Measurements from ENCODE around the gene ME1. TPM values are rescaled to one million over a fixed set of nuclear protein-coding genes. Genes with fewer than 3 reads are reported as not detected.

The ME1 gene
- total and polyA plus RNA-seq, 9 of the 15 experiments (the other 6 are each of a cell fraction or from before 2014, with no cell fraction given): 3.2 to 10.4 (median 5.5) TPM

- 0 out of 2 replicates have a peak, but pooled peaks have one; percentile 16 for TF ChIP-seq MBD2 (IDR thresholded peaks at IDR 0.05; ENCODE audit: borderline replicate concordance, low read depth)
- no peak for TF ChIP-seq MIER1 (IDR thresholded peaks at IDR 0.05; ENCODE audit: low read depth)
- peak; percentile 98 for TF ChIP-seq ZNF316 (IDR thresholded peaks at IDR 0.05)
- TF ChIP-seq ATF7 (IDR thresholded peaks at IDR 0.05): peak; percentile 57
- TF ChIP-seq CREBBP (IDR thresholded peaks at IDR 0.05; ENCODE audit: low read depth, low read length): no peak
- no peak for TF ChIP-seq SP1 (CRISPR knock-in tag; IDR thresholded peaks at IDR 0.05)
- TF ChIP-seq NEUROD1 (IDR thresholded peaks at IDR 0.05; ENCODE audit: borderline replicate concordance, low read depth, low read length, partially characterized antibody): peak; percentile 66
- peak; percentile 44 for TF ChIP-seq FOSL1 (tag; conservative IDR thresholded peaks at IDR 0.05)
- no peak for TF ChIP-seq ZNF134 (CRISPR knock-in tag; conservative IDR thresholded peaks at IDR 0.05)
- TF ChIP-seq MNT (conservative IDR thresholded peaks at IDR 0.05): peak; percentile 16 to 72; a peak in 3 of 4 replicates
- no peak for TF ChIP-seq ATF4 (CRISPR knock-in tag; IDR thresholded peaks at IDR 0.05)
- TF ChIP-seq FOXM1 (IDR thresholded peaks at IDR 0.05; ENCODE audit: low read depth): no peak
- no peak for TF ChIP-seq FOXM1 (CRISPR knock-in tag; IDR thresholded peaks at IDR 0.05; ENCODE audit: low read depth)
- TF ChIP-seq DIDO1 (tag; IDR thresholded peaks at IDR 0.05; ENCODE audit: low read depth): no peak
- peak; percentile 96 for TF ChIP-seq BACH1 (tag; IDR thresholded peaks at IDR 0.05)
- TF ChIP-seq RCOR1 (IDR thresholded peaks at IDR 0.05; ENCODE audit: borderline replicate concordance in 1 of 2, low read depth in 2 of 2, low read length in 2 of 2): peak in 1 of 2 experiments; percentile 68; a peak in 2 of 4 replicates
- TF ChIP-seq CBX1 (IDR thresholded peaks at IDR 0.05; ENCODE audit: low read depth): peak; percentile 55
- no peak for TF ChIP-seq HMBOX1 (IDR thresholded peaks at IDR 0.05)
- no peak for TF ChIP-seq MYBL2 (IDR thresholded peaks at IDR 0.05; ENCODE audit: low read depth)
- no peak for TF ChIP-seq MYBL2 (CRISPR knock-in tag; IDR thresholded peaks at IDR 0.05; ENCODE audit: borderline replicate concordance)
- peak; percentile 82 for TF ChIP-seq POLR2A (conservative IDR thresholded peaks at IDR 0.05)
- TF ChIP-seq PHF8 (IDR thresholded peaks at IDR 0.05; ENCODE audit: borderline replicate concordance, low read length): peak; percentile 77; the same call in 1 of the 2 replicates
- no peak for TF ChIP-seq KAT7 (CRISPR knock-in tag; IDR thresholded peaks at IDR 0.05; ENCODE audit: borderline replicate concordance)
- TF ChIP-seq ZBTB7A (IDR thresholded peaks at IDR 0.05; ENCODE audit: borderline replicate concordance, control insufficient read depth, low read depth, low read length): peak; percentile 82
- TF ChIP-seq CTBP1 (IDR thresholded peaks at IDR 0.05; ENCODE audit: borderline replicate concordance): peak; percentile 40
- peak in 1 of 3 experiments; percentile 74 for TF ChIP-seq YY1 (IDR thresholded peaks at IDR 0.05; ENCODE audit: borderline replicate concordance in 1 of 3, control insufficient read depth in 1 of 3, extremely low read depth in 1 of 3, insufficient read depth in 3 of 3, insufficient read length in 1 of 3, insufficient replicate concordance in 2 of 3, low read depth in 1 of 3, low read length in 2 of 3)
These were observed at the start of gene ME1 (continued) for GRCh38 chr6:83430611-83431544.

Measured in K562 (cell line).